Fibroblast of pulmonary artery (primary cell): Measurements from ENCODE around the gene GAB2.

ENCODE experiments used
- DNase-seq: peaks from one replicate; pipeline ENCODE4 v3.0.0-alpha.2; 2010; ENCODE audit warnings: low read depth
- H3K4me3 ChIP-seq: replicated peaks from 2 replicates; pipeline ENCODE4 v1.5.1; 2011; ENCODE audit warnings: low read depth, mild to moderate bottlenecking, control low read depth, low read length, moderate library complexity
- CTCF ChIP-seq: IDR thresholded peaks from 2 replicates; pipeline ENCODE4 v1.5.1; 2011; ENCODE audit warnings: mild to moderate bottlenecking, control low read depth, low read length, inconsistent platforms; ENCODE audit errors: missing control alignments

The GAB2 gene

GRCh38 chr11:78256962-78257361 lies 160.7 kb downstream of the GAB2 start:
- peak; percentile 97 for DNase-seq
- H3K4me3 ChIP-seq = no peak overlapping the region
- no peak for TF ChIP-seq CTCF

- no peak for DNase-seq
- no peak for TF ChIP-seq CTCF
- no peak overlapping the region for H3K4me3 ChIP-seq
Observed at GRCh38 chr11:78255919-78256318, 161.7 kb downstream of the GAB2 start.

GRCh38 chr11:78254268-78254667 lies 163.4 kb downstream of the GAB2 start:
- DNase-seq = no peak
- no peak overlapping the region for H3K4me3 ChIP-seq
- no peak for TF ChIP-seq CTCF

GRCh38 chr11:78253797-78254196 lies 163.8 kb downstream of the GAB2 start:
- no peak for TF ChIP-seq CTCF
- no peak overlapping the region for H3K4me3 ChIP-seq
- DNase-seq = no peak

- TF ChIP-seq CTCF = no peak
- H3K4me3 ChIP-seq = no peak overlapping the region
- peak; percentile 83 for DNase-seq
Observed at GRCh38 chr11:78251083-78251775, 166.4 kb downstream of the GAB2 start.

GRCh38 chr11:78250099-78250498 lies 167.5 kb downstream of the GAB2 start:
- H3K4me3 ChIP-seq = no peak overlapping the region
- no peak for TF ChIP-seq CTCF
- no peak for DNase-seq

- DNase-seq = no peak
- no peak for TF ChIP-seq CTCF
- no peak overlapping the region for H3K4me3 ChIP-seq
Observed at GRCh38 chr11:78248903-78249302, 168.7 kb downstream of the GAB2 start.
